Colonic mucosa (tissue), 4 donors: ENCODE measurements around the gene CDKN2B. TPM values are rescaled to one million over a fixed set of nuclear protein-coding genes. Genes with fewer than 3 reads are reported as not detected.

Experiments used
- DNase-seq: peaks from one replicate; pipeline ENCODE4 v3.0.0-alpha.2; 2020
- H3K27ac ChIP-seq: fragments of 200-600 bp; one replicate; pipeline ENCODE4 v1.8.0; 2021
- H3K27me3 ChIP-seq: fragments of 200-600 bp; one replicate; pipeline ENCODE4 v1.8.0; 2021
- H3K36me3 ChIP-seq: fragments of 200-600 bp; one replicate; pipeline ENCODE4 v1.8.0; 2021
- H3K4me1 ChIP-seq: fragments of 200-600 bp; one replicate; pipeline ENCODE4 v1.8.0; 2021; ENCODE audit warnings: mild to moderate bottlenecking
- H3K4me3 ChIP-seq: fragments of 200-600 bp; one replicate; pipeline ENCODE4 v1.8.0; 2021
- H3K9ac ChIP-seq, 2 donors: one replicate each; pipeline ENCODE4 v1.7.0; 2013; ENCODE audit warnings: control low read depth in 2 of 2, low read depth in 2 of 2, low read length in 2 of 2
- H3K9me3 ChIP-seq: fragments of 200-600 bp; one replicate; pipeline ENCODE4 v1.8.0; 2021
- CTCF ChIP-seq: fragments of 200-600 bp; IDR thresholded peaks from one replicate; pipeline ENCODE4 v1.8.0; 2022; ENCODE audit warnings: antibody characterized with exemption, mild to moderate bottlenecking
- intact Hi-C: fragments of 100-400 bp; cut with DNase I; formaldehyde crosslinking; loops from one replicate; pipeline ENCODE4 v1.14.1; 2022
- total RNA-seq, 2 donors: library from RNA; stranded (reverse); fragmentation: NEBNext Ultra II Directional in 1 of 2; extraction: Animal tissue kit (Norgen Biotek cat#: 25700) in 1 of 2; gene quantifications; one replicate each; pipeline ENCODE4 v1.2.1, GENCODE V29; 2021
- donor health status: healthy.
- donor health status: DM: no; HTN: no; CAD: no.
- donor health status: DM: no; HTN: no; CAD: no.

The CDKN2B gene
- total RNA-seq, 2 donors from 2014 or later: 57.0 to 76.6 TPM

- Histone ChIP-seq H3K4me1 (no peaks in the 10 kb centered on the region), H3K36me3 (no peaks in the 10 kb centered on the region), H3K27ac (no peak overlapping the region), H3K27me3 (peaks cover 18% of the 10 kb centered on the region), H3K9me3 (no peaks in the 10 kb centered on the region), H3K4me3 (no peak overlapping the region), H3K9ac (no peak overlapping the region)
- TF ChIP-seq CTCF: no peak
- no peak for DNase-seq
- intact Hi-C loops: no loop called here
These were observed 20.8 kb downstream of the CDKN2B start for GRCh38 chr9:21988056-21988990.

- Histone ChIP-seq H3K9me3 (no peaks in the 10 kb centered on the region), H3K4me1 (no peaks in the 10 kb centered on the region), H3K27me3 (peaks cover 18% of the 10 kb centered on the region), H3K36me3 (no peaks in the 10 kb centered on the region), H3K27ac (no peak overlapping the region), H3K4me3 (no peak overlapping the region), H3K9ac (no peak overlapping the region)
- TF ChIP-seq CTCF: no peak
- intact Hi-C loops: no loop called here
- no peak for DNase-seq
These were observed 23.0 kb downstream of the CDKN2B start for GRCh38 chr9:21985964-21986667.

GRCh38 chr9:21984101-21984500 lies 25.0 kb downstream of the CDKN2B start:
- no peaks in the 10 kb centered on the region for H3K36me3 ChIP-seq
- H3K4me1 ChIP-seq: no peaks in the 10 kb centered on the region
- H3K27me3 ChIP-seq: peaks cover 22% of the 10 kb centered on the region
- TF ChIP-seq CTCF: no peak
- no peak for DNase-seq
- H3K9me3 ChIP-seq: no peaks in the 10 kb centered on the region
- intact Hi-C loops: no loop called here
- no peak overlapping the region for H3K4me3 ChIP-seq
- H3K9ac ChIP-seq: no peak overlapping the region
- no peak overlapping the region for H3K27ac ChIP-seq

GRCh38 chr9:21983561-21983935 lies 25.6 kb downstream of the CDKN2B start:
- H3K9ac ChIP-seq: no peak overlapping the region
- intact Hi-C loops: no loop called here
- H3K9me3 ChIP-seq: no peaks in the 10 kb centered on the region
- no peak for DNase-seq
- H3K4me1 ChIP-seq: no peaks in the 10 kb centered on the region
- H3K36me3 ChIP-seq: no peaks in the 10 kb centered on the region
- peaks cover 22% of the 10 kb centered on the region for H3K27me3 ChIP-seq
- H3K4me3 ChIP-seq: no peak overlapping the region
- H3K27ac ChIP-seq: no peak overlapping the region
- TF ChIP-seq CTCF: no peak

- Histone ChIP-seq H3K27me3 (peaks cover 23% of the 10 kb centered on the region), H3K27ac (no peak overlapping the region), H3K9ac (no peak overlapping the region), H3K4me3 (no peak overlapping the region), H3K9me3 (no peaks in the 10 kb centered on the region), H3K4me1 (no peaks in the 10 kb centered on the region), H3K36me3 (no peaks in the 10 kb centered on the region)
- no peak for TF ChIP-seq CTCF
- no peak for DNase-seq
- intact Hi-C loops: no loop called here
These were observed 26.1 kb downstream of the CDKN2B start for GRCh38 chr9:21982861-21983560.
